ENCODE data around the gene KCTD20.
"Not testable (repeated sequence)": the region's sequence is repeated elsewhere in the genome, so short reads cannot be mapped to it uniquely, and the experiment has no call there.

The KCTD20 gene

DNA sequence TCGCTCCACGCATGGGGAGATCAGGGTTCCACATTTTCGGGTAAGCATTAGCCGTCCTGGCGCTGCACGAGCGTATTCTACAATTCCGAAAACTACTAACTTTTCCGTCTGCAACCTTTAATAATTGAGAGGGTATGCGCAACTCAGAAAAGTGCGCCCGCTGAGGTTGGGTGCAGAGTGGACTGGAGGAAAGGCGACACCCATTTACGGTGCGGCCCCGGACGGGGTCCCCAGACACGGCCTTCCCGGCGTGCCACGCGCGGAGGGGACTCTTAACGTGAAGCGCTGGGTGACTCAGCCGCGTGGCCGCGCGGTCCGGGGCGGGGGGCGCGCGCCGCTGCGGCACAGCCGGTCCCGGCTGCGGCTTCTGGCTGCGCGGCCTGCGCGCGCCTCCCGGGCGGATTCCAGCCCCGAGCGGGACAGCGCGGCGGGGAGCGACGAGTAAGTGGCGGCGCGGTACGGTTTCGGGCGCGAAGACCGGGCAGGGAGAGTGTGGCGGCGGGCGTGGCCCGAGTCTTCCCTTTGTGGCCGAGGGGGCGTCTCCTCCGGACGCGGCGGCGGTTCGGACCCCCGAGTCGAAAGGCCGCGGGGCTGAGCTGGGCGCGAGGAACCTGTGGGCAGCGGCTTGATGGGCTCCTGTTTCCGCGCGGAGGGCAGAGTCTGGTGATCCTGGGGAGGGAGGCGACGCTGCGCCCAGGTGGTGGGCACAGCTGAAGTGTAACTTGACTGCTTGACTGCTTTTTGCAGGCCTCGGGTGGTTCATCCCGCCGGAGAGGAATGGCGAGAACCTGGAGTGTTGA, at the start of gene KCTD20, which contains the start of gene PXT1:
TSS of gene KCTD20 (plus strand) at position 330 of the 800 bp plus-strand sequence. CDS start 27,098 bp downstream, outside the sequence.
TSS of gene PXT1 (minus strand) at position 184 of the 800 bp plus-strand sequence. CDS start 16,772 bp downstream, outside the sequence.
- peak; percentile 83 for DNase-seq

DNA sequence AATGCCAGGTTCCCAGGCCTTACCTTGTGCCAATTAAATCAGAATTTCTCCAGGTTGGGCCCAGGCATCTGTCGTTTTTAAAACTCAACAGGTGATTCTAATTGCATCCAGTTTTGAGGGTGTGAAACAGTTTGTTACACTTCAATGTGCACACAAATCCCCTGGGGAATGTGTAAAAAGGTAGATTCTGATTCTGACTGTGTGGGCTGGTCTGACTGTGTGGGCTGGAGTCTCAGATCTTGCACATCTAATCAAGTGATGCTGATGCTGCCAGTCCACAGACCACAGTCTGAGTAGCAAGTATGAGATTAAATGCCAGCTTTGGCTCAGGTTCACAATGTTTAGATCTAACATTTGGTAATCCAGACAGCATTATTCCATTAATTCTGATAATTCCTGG, 42.8 kb upstream of the KCTD20 start:
- DNase-seq: peak; percentile 47

DNA sequence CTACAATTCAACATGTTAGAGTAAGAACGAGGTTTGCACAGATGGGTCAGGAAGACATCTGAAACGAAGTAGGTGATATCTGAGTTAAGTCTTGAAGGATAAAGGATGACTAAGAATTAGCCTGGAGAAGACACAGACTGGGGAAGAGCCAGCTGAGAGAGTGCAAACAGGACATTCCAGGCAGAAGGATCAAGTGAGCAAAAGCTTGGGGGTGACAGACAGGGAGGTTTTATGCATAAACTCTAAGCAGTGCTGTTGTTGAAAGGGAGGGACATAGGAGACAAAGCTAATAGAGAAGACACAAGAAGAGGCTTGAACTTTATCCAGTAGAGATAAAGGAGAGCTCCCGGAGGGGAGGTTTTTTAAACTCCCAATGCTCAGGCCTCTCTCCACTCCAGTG, 40.3 kb upstream of the KCTD20 start:
- no peak for DNase-seq

DNA sequence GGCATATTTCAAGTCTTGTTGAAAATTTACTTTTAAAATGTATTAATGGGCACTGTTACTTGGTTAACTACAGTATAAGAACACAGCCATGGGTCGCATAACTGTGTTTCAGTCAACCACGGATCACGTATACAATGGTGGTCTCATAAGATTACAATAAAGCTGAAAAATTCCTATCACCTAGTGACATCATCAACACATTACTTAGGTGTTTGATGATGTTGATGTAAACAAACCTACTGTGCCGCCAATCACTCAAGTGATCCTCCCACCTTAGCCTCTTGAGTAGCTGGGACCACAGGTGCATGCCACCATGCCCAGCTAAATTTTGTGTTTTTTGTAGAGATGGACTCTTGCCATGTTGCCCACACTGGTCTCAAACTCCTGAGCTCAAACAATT, 38.6 kb upstream of the KCTD20 start:
- DNase-seq: no peak

DNA sequence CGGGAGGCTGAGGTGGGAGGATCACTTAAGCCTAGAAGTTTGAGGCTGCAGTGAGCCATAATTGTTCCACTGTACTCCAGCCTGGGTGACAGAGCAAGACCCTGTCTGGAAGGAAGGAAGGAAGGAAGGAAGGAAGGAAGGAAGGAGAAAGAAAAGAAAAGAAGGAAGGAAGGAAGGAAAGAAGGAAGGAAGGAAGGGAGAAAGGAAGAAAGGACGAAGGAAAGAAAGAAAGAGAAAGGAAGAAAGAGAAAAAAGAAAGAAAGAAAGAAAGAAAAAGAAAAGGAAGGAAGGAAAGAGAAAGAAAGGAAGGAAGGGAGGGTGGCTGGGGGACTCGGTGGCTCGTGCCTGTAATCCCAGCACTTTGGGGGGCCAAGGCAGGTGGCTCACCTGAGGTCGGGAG, 33.1 kb upstream of the KCTD20 start:
- DNase-seq: not testable (repeated sequence)

DNA sequence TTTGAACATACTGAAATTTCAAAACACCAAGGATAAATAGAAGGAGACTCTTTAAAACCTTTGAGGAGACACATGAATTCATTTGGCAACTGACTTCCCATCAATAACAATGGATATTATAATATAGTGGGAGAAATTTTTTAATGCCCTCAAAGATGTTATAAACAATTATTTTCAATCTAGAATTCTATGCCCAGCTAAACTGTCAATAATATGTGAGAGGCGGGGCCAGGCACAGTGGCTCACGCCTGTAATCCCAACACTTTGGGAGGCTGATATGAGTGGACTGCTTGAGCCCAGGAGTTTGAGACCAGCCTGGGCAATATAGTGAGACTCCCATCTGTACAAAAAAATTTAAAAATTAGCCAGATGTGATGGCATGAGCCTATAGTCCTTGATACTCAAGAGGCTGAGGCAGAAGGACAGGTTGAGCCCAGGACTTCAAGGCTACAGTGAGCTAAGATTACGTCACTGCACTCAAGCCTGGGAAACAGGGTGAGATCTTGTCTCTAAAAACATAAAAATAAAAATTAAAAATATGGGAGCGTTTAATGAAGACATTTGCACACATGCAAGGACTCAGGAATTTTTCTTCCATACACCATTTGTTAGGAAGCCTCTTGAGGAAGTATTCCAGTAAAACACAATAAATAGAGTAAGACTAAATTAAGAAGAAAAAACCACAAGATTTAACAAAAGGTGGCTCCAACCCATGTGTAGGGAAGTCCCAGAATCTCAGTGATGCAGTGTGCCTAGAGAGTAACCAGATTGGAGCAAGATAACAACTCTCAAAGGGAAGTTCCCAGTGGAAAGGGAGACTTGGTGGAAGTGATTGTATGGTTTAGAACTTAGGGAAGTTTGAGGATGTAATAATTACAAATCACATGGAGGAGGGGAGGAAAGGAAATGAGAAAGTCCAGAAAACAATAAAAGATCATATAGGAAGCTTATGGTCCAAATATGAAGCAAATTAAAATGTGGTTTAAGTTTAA, 29.0 kb upstream of the KCTD20 start:
- DNase-seq: no peak

DNA sequence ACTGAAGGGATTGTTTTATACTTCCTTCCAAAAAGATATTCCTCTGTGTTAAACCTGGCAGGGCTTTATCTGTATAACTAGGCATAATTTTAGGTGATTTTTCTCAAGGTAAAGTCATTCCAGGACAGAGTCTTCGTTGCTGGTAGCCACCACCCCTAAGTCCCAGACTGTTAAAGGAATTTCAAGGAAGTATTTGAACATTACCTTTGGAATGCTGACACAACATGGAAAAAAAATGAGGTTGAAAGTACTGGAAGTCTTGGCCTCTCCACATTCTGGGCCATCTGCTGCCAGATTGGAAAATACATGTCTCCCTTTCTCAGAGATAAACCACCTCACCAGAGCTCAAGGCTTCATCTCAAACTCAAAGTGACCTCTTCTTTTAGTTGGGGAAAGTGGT, 28.3 kb upstream of the KCTD20 start:
- DNase-seq: no peak

DNA sequence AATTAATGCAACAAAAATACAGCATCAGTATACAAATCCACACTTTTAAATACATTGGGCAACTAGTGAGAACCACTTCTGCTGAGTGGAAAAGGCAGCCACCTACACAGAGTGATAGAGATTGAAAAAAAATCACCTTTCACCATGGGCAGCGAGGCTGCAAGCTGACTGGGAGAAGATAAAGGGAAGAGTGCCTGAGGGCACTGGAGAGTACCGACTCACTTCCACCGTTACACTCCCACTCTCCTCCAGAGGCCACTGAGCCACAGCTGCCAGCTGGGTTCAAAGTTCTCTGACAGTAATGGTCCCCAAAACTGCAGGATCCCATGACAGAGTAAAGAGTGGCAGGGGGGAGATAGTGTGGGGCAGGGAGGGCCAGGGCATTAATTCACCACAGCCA, 24.2 kb upstream of the KCTD20 start:
- DNase-seq: no peak

DNA sequence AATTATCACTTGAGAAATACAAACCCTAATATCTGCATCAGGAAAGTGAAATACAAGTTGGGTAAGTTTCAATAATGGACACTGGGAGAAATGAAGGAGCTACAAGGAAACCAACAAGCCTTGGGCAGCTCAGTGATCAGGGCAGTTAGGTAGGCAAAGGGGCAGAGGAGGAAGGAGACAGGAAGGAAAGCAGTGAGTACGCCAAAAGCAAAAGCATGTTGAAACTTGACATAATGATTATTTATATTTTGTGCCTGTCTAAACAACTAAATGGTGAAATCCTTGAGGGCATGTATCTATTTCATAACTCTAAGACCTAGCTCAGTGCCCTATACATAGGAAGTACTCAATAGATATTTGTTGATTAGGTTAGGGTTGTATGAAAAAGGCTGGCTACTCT, 23.5 kb upstream of the KCTD20 start:
- DNase-seq: no peak

DNA sequence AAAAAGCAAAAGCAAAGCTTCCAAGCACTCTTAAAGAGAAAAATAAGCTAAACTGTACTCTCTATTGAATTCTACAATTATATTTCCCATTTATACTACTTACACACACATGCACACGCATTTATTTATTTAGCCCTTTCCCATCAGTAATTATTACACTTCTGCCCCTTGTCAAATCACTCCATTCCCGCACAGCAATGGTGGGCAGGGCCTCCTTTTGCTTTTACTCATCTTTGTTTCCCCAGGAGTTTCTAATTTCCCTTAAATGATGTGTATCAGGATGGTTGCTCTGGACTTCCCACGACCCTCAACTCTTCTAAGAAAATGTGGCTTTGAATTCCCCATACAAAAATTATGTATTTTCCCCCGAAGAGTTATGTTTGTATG, 20.1 kb upstream of the KCTD20 start:
- no peak for DNase-seq

DNA sequence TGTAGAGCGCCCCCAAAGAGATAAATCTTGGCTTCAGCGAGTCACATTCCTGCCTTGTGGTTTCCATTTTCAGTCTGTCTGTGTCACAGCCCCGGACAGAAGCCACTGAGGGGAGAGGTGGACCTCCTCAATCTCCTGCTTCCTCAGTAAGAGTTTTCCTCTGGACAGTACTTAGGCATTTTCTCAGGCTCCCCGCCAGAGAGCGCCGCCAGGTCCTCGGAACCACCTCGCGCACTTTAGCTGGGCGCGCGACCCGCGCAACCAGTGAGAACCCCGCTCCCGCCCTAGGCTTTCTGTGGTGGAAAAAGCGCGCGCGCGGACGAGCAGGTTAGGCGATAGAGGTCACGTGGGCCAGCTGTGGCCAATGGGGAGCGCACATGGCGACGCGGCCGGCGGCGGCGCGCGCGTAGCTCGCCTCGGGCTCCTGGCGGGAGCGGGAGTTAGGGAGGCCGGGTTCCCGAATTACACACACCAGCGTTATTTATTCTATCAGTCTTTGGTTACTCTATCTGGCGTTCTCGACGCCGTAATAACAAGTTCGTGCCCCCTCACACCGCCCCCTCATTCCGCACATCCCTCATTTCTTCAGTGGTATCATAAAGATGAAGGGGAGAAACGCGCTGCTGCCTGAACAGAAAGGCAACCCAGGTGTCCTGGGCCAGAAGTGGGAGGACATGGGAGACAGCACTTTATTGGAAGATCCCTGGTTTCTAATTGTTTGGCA, 19.5 kb upstream of the KCTD20 start:
- DNase-seq: peak; percentile 98

DNA sequence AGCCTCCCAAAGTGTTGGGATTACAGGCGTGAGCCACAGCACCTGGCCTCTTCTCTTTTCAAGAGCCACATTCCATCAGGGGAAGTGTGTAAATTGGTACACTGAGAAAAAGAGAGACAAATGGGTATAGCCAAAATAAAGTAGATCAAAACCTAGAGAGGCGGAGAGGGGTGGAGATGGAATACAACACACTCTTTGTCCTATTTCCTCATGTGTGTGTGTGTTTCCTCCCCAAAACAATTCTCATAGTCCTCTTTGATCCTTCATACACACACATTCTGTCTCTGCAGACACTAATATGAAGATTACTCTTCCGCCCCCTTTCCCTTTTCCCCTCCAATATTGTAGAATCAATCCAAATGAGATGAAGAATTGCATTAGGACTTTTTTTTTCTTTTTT, 16.2 kb upstream of the KCTD20 start:
- DNase-seq: no peak

DNA sequence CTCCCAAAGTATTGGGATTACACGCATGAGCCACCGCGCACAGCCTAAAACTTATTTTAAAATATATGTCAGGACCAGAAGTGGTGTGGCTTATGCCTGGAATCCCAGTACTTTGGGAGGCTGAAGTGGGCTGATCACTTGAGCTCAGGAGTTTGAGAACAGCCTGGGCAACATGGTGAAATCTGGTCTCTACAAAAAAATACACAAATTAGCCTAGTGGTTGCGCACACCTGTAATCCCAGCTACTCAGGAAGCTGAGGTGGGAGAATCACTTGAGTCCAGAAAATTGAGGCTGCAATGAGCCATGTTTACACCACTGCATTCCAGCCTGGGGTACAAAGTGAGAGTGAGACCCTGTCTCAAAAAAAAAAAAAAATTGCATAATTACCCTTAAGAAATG, 13.9 kb upstream of the KCTD20 start:
- no peak for DNase-seq

DNA sequence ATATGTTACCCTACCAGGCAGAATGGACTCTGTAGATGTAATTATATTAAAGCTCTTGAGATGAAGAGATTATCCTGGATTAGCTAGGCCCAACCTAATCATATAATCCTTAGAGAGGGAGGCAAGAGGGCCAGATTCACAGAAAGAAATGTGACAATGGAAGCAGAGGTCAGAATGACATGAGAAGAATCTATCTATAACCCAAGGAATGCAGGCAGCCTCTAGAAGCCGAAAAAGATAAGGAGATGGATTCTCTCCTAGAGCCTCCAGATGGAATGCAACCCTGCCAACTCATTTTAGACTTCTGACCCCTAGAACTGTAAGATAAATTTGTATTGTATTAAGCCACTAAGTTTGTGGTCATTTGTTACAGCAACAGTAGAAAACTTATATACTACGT, 12.4 kb upstream of the KCTD20 start:
- no peak for DNase-seq

DNA sequence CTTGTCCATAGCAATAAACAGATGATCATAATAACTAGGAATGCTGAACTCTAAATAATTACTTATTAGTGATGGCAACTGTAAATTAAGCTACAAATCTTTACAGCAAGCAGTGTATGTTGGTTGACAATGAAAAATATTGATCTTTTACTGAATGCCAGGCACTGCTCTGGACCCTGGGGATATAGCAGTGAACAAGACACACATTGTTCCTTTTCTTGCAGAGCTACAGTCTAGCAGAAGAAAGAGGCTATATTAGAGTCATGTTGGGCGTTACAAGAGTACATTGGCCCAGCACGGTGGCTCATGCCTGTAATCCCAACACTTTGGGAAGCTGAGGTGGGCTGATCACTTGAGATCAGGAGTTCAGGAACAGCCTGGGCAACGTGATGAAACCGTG, 11.6 kb upstream of the KCTD20 start:
- no peak for DNase-seq

DNA sequence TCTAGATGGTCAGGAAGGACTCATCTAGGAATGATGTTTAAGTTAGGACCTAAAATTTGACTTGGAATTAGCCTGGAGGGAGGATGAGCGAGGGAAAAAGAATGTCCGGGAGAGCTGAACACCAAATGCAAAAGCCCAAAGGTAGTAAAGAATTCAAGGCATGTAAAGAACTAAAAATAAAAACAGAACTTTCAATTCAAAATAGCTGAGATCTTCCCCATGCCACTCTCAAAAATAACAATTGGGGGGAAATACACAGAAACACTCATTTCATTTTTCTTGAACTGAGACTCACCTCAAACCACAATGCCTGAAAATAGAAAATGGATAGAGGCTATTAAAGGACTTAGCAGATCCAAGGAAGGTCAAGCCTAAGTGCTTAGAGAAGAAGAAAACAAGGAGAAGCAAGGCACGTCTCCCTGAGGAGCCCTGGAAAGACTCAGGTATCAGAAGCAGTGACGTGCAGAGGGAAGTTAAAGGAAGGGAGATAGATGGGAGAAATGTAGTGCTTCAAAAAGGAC, 10.6 kb upstream of the KCTD20 start:
- no peak for DNase-seq

DNA sequence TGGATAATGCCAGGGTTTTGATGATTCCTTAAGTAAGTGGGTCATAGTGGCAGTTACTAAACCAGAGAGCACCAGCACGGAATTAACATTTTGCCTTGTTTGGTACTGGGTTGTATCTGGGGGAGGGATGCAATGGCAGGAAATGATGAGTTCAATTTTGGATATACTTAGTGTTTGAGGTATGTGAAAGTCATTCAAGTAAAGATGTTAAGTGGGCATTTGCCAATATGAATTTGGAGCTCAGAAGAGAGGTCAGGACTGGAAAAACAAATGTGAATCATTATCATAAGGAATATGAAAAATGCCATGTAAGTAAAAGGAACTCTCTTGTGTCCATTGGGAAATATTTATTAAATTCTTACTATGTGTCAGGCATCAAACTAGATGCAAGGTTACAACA, 6.3 kb upstream of the KCTD20 start:
- no peak for DNase-seq

DNA sequence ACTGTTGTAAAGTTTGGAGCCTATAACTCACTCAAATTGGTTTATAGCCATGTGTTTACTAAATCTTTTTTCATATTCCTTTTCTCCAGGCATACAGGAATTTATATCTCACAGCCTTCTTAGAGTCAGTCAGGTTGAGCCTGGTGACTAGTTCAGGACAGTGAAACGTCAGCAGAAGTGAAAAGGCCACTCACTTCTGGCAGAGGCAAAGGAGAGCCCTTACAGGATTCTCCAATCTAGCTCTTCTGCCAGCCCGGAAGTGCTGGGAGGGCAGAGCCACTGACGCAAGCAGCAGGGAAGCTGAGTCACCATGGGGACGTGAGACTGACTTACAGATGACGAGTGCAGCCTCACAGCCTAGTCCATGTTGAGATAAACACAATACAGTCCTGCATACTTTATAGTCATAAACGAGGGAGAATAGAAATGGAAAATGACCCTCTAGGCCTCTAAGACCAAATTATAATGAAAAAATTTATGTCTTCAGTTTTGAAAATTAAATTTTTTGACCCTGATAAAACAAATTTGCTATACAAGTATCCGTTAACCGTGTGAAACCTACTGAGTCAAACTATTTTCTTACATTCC, 1.4 kb upstream of the KCTD20 start:
- peak; percentile 81 for DNase-seq

DNA sequence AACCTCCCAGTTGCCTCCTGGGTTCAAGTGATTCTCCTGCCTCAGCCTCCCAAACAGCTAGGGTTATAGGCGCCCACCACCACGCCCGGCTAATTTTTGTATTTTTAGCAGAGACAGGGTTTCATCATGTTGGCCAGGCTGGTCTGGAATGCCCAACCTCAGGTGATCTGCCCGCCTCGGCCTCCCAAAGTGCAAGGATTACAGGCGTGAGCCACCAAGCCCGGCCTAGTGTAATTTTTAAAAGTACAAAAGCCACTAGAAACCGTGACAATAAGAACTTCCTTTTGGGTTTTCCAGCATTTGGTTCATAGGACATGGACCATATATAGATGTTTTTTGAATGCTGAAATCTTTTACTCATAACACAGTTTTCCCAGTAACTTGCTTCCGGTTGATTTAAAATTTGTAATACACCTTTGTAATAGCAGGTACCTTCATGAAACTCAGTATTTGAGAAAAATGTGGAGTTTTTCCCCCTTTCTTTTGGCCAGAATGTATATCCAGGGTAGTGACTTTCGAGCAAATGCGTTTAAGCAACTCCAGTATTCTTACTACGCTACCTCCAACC, 613 bp upstream of the KCTD20 start:
- DNase-seq: no peak

DNA sequence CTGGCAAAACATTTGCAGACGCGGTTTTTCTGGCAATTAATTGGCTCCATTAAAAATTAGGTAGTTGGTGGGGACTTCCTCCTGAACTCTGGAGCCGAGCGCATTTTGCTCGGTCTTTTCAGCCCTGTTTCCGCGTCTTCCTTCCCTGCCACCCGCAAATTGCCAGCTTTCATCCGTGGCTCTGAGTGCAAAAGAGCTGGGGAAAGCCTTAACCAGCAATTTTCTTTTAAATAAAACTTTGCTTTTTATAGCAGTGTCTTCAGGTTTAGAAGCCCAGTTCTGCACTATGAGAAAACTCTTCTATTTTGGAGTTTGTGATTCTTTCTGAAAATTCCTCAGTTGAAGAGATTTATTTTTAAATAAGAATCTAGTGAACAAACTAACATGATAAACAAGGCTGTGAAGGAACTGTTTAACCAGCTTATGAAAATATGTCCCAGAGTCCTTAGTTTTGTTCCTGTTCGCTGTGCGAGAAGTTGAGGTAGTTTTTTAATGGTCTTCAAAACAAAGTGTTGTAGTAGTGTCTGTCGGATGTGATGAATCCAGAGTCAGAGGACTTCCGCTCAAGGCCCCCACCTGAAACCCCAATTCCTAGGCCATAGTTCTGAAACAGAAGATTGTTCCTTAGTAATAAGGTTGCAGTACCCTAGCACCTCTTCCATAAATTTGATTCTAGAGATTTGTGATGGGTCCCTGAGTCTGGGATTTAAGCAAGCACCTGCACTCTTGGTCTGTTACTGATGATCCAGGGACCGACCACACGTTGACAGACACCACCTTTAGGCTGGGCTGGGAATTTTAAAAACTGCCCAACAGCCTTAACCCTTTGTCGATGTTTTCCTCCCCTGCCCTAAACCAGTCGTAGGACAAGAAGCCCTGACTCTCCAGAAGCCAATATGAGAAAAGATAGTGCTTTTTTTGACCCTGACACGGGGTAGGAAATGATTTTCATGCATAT, 950 bp downstream of the KCTD20 start:
- DNase-seq: peak; percentile 26

DNA sequence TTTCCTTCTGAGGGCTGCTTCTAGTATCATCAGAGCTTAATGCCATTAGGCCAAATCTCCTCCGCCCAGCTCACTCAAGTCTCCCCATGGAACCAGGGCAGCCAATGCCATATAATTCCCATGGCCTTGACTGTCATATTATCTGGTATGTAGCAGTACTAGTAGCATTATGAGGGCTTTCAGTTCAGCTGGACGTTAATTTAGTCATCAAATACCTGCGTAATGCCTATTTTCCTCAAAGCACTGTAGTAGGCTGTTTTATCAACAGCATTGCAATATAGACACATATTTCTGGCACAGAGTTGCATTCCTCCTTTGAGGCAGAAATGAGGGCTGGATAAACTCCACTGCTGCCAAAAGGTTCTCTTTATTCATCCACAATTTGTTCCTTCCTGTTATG, 1.7 kb downstream of the KCTD20 start:
- no peak for DNase-seq

All from NCI-H2171 treated with DMSO at 0.1 percent for 48 hours (cell line).